KMS-11 (cell line): ENCODE measurements around the gene LRRFIP1.

Source experiments
- H2AFZ ChIP-seq: fragments of 200-600 bp; sonication (generic); 2 replicates; pipeline ENCODE4 v1.6.1; 2016; ENCODE audit warnings: antibody characterized with exemption, mixed run types, low read depth
- H3K27ac ChIP-seq: fragments of 200-600 bp; sonication (generic); 2 replicates; pipeline ENCODE4 v1.6.1; 2016; ENCODE audit warnings: mild to moderate bottlenecking, mixed run types
- H3K27me3 ChIP-seq: fragments of 200-600 bp; sonication (generic); 2 replicates; pipeline ENCODE4 v1.6.1; 2017; ENCODE audit warnings: mild to moderate bottlenecking, low read depth, mixed run types, moderate library complexity; ENCODE audit not compliant: insufficient read depth
- H3K36me3 ChIP-seq: fragments of 200-600 bp; sonication (generic); 2 replicates; pipeline ENCODE4 v1.6.1; 2017; ENCODE audit warnings: mild to moderate bottlenecking, mixed run types; ENCODE audit not compliant: insufficient read depth
- H3K4me1 ChIP-seq: fragments of 200-600 bp; sonication (generic); 2 replicates; pipeline ENCODE4 v1.6.1; 2016; ENCODE audit warnings: mild to moderate bottlenecking, low read depth, mixed run types; ENCODE audit not compliant: poor library complexity, severe bottlenecking
- H3K4me2 ChIP-seq: fragments of 200-600 bp; sonication (generic); 2 replicates; pipeline ENCODE4 v1.7.0; 2016; ENCODE audit warnings: mild to moderate bottlenecking, mixed run types
- H3K4me3 ChIP-seq: fragments of 200-600 bp; sonication (generic); IDR thresholded peaks from 2 replicates; pipeline ENCODE4 v1.6.1; 2017; ENCODE audit warnings: low read depth, low read length, mixed read lengths; ENCODE audit not compliant: insufficient read depth
- H3K79me2 ChIP-seq: fragments of 200-600 bp; sonication (generic); 2 replicates; pipeline ENCODE4 v1.6.1; 2016; ENCODE audit warnings: low read depth, mixed run types; ENCODE audit not compliant: insufficient read depth
- H3K9ac ChIP-seq: fragments of 200-600 bp; sonication (generic); 2 replicates; pipeline ENCODE4 v1.6.1; 2016; ENCODE audit warnings: mild to moderate bottlenecking, mixed run types
- H4K20me1 ChIP-seq: fragments of 200-600 bp; sonication (generic); 2 replicates; pipeline ENCODE4 v1.6.1; 2016; ENCODE audit warnings: mild to moderate bottlenecking, mixed run types; ENCODE audit not compliant: insufficient read depth
- TF ChIP-seq, protein P1 (sequence below): fragments of 200-600 bp; sonication (generic); conservative IDR thresholded peaks from 2 replicates; pipeline ENCODE4 v1.6.1; 2017; ENCODE audit warnings: low read depth, mild to moderate bottlenecking, antibody characterized with exemption, low read length, moderate library complexity, mixed read lengths

The LRRFIP1 gene

DNA sequence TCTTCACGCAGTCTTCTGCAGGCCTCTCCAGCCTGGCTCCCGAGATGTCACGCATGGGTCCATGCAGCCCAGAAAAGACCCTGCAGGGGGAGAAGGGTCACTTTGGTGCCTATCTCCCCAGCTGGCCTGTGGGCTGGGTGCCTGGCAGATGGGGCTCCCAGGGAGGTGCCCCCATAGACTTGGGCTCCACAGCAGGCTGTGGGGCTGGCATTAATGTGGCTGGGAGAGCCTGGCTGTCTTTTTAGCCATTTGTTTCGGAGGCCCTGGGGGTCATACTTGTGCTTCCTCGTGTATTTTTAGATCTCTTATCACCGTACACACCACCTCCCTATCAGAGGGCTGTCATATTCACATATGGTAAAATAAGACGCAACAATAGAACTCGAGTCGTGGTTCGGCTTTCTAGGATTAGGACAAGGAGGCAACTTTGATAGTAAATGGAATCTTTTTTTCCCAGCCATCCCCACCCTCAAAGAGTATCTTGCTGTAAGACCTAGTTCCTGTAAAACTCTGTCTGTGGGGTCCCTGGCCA is 74.5 kb downstream of the LRRFIP1 start:
- H3K79me2 ChIP-seq, result peaks cover 84% of the 10 kb centered on the region

DNA sequence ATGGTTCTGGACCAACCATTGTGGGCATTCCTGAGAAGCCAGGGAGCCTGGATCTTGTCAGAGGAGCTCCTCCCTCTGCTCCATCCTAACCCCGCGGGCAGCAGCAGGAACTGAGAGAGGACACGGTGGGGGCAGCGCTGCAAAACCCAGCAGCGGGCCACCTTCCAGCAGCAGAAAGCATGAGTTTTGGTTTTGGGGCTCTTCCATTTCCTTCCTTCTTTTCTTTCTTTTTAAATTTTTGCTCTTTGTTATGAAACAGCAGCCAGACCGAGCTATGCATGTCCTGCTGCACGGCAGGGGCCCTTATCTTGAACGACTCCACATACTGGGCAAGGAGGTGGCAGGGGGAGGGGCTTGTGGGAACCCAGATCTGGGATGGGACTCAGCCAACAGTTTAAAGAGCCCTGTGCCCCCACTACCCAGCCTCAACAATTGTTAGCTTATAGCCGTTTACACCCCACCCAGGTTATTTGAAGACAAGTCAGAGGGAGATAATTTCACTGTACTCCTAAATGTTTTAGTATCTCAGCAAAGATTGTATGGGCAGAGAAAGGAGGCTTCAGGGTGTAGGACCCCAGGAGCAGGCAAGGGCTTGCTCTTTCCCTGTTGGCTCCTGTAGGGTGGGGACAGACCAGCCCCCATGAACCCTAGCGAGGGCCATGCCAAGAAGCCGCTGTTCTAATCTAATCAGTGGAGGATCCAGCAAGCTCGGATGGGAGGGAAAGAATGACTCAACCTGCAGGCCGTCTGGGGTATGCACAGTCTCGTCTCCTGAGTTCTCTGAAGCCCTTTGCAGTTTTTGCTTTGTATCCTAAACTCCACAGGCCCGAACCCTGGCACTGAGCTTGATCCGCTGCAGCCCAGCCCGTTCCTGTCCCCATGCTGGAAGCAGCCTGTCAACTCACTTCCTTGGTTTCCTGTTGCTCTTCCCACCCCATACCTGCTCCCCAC is 75.3 kb downstream of the LRRFIP1 start:
- Histone ChIP-seq H2AFZ (no peak overlapping the region), H3K79me2 (peaks cover 87% of the 10 kb centered on the region), H3K4me1 (peaks cover 88% of the 10 kb centered on the region), H3K36me3 (no peaks in the 10 kb centered on the region), H3K27ac (peak overlapping the region; percentile 98), H3K9ac (peak overlapping the region; percentile 85), H4K20me1 (no peaks in the 10 kb centered on the region), H3K4me3 (peak overlapping the region; percentile 21), H3K27me3 (no peaks in the 10 kb centered on the region), H3K4me2 (peak overlapping the region; percentile 83)
- TF ChIP-seq, protein P1, sequence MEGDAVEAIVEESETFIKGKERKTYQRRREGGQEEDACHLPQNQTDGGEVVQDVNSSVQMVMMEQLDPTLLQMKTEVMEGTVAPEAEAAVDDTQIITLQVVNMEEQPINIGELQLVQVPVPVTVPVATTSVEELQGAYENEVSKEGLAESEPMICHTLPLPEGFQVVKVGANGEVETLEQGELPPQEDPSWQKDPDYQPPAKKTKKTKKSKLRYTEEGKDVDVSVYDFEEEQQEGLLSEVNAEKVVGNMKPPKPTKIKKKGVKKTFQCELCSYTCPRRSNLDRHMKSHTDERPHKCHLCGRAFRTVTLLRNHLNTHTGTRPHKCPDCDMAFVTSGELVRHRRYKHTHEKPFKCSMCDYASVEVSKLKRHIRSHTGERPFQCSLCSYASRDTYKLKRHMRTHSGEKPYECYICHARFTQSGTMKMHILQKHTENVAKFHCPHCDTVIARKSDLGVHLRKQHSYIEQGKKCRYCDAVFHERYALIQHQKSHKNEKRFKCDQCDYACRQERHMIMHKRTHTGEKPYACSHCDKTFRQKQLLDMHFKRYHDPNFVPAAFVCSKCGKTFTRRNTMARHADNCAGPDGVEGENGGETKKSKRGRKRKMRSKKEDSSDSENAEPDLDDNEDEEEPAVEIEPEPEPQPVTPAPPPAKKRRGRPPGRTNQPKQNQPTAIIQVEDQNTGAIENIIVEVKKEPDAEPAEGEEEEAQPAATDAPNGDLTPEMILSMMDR, result no peak

More for the DNA sequence above, 74.5 kb downstream of the LRRFIP1 start:
- Histone ChIP-seq H2AFZ (no peak overlapping the region), H3K27me3 (no peaks in the 10 kb centered on the region), H3K27ac (peak overlapping the region; percentile 98), H3K4me1 (peaks cover 96% of the 10 kb centered on the region), H4K20me1 (no peaks in the 10 kb centered on the region), H3K4me2 (peak overlapping the region; percentile 83), H3K9ac (peak overlapping the region; percentile 85), H3K4me3 (peak overlapping the region; percentile 19), H3K36me3 (no peaks in the 10 kb centered on the region)
- TF ChIP-seq, protein P1, result no peak

DNA sequence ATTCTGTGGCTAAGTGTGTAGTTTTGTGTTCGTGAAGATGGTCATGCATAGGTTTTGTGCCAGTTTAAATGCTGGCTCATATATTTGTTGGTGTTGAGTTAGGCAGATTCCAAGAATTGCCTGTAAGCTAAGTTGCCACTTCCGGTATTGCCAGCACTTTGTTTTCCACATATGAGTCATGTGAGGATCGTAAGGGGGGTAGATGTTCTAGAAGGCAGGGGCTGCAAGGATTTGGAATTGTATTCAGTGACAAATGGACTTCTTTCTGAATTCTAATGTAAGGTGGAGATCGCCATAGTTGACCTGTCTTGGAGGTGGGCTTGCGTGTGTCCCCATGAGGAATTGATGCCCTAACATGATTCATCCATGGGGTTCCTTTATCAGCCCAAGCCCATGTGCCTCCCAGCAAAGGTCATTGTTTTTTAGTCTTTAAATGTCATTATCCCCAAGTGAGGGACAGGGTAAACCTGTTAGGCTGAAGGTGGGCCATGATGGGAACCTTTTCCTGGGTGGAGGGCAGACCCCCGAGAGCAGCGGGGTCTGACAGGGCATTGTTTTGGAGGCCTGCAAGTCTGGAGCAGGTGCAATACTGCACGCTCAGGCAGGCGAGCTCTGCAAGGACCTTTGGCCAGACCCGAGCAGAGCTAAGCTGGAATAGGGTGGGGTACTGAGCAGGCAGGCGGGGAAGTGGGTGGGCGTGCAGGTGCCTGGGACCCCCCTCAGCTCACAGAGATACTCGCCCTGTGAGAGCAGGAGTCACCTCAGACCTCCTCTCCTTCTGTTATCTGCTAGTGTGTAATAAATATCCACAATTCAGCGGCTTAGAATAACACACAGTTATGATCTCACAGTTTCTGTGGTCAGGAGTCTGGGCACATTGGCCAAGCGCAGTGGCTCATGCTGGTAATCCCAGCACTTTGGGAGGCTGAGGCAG is 77.4 kb downstream of the LRRFIP1 start:
- Histone ChIP-seq H2AFZ (no peak overlapping the region), H3K4me3 (peak overlapping the region; percentile 2), H3K27me3 (no peaks in the 10 kb centered on the region), H3K4me2 (peak overlapping the region; percentile 83), H3K79me2 (peaks cover 84% of the 10 kb centered on the region), H3K4me1 (peaks cover 68% of the 10 kb centered on the region), H3K27ac (peak overlapping the region; percentile 98), H3K9ac (peak overlapping the region; percentile 85; the same call in 1 of the 2 replicates), H4K20me1 (no peaks in the 10 kb centered on the region), H3K36me3 (no peaks in the 10 kb centered on the region; the same call in 1 of the 2 replicates)
- TF ChIP-seq, protein P1, result no peak

DNA sequence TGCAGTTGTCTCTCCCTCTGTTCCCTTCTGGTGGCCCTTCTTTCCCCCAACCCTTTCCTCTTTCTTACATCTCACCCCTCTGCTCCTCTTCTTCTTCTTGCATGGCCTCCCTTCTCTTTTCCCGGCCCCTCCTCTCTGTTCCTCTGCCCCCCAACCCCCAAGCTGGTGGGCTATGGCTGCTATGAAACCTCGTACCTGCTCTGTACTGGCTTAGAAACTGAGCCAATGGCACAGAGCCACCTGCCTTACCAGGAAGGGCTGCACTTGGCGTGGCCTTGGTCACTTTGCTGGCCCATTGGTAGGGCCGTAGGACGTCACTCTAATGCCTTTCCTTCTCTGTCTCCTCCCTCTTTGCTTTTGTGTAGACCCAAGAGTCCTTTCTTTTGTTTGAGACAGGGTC is 78.9 kb downstream of the LRRFIP1 start:
- no peak overlapping the region for H3K4me2 ChIP-seq
- H3K4me3 ChIP-seq, result no peak overlapping the region
- H3K27ac ChIP-seq, result no peak overlapping the region
- H3K4me1 ChIP-seq, result peaks cover 53% of the 10 kb centered on the region
- H3K36me3 ChIP-seq, result no peaks in the 10 kb centered on the region; the same call in 1 of the 2 replicates
- no peaks in the 10 kb centered on the region for H3K27me3 ChIP-seq
- H3K79me2 ChIP-seq, result peaks cover 76% of the 10 kb centered on the region
- H2AFZ ChIP-seq, result no peak overlapping the region
- H4K20me1 ChIP-seq, result no peaks in the 10 kb centered on the region
- no peak overlapping the region for H3K9ac ChIP-seq
- TF ChIP-seq, protein P1, result no peak
